HG02571 (cell line): Measurements from ENCODE around the gene SFTA2.
"Not testable (repeated sequence)": the region's sequence is repeated elsewhere in the genome, so short reads cannot be mapped to it uniquely, and the experiment has no call there.

ENCODE experiments used
- ATAC-seq: cut with Tn5 transposase; IDR thresholded peaks from one replicate; pipeline ENCODE4 v1.9.1; 2021; ENCODE audit warnings: mild to moderate bottlenecking, moderate library complexity; ENCODE audit not compliant: unreplicated experiment

The SFTA2 gene

GRCh38 chr6:30944051-30944450 is 12.1 kb upstream of the SFTA2 start:
- no peak for ATAC-seq

GRCh38 chr6:30942338-30943060 is 10.5 kb upstream of the SFTA2 start:
- no peak for ATAC-seq

- ATAC-seq: no peak
Measured at GRCh38 chr6:30940361-30940986, 8.5 kb upstream of the SFTA2 start, which contains the start of gene MUCL3. TSS of gene MUCL3 (plus strand) at chr6:30940973. CDS start at chr6:30941000, 27 bp downstream.

GRCh38 chr6:30939473-30939872 is 7.5 kb upstream of the SFTA2 start:
- no peak for ATAC-seq

- no peak for ATAC-seq
Measured at GRCh38 chr6:30938730-30939129, 6.8 kb upstream of the SFTA2 start.

GRCh38 chr6:30937265-30937664 is 5.3 kb upstream of the SFTA2 start:
- ATAC-seq: no peak

GRCh38 chr6:30935018-30935417 is 3.0 kb upstream of the SFTA2 start:
- ATAC-seq: no peak

GRCh38 chr6:30932665-30933365 is 845 bp upstream of the SFTA2 start:
- no peak for ATAC-seq

GRCh38 chr6:30931272-30931671 is 698 bp downstream of the SFTA2 start:
- no peak for ATAC-seq

- no peak for ATAC-seq
Measured at GRCh38 chr6:30930506-30930905, 1.5 kb downstream of the SFTA2 start.

GRCh38 chr6:30928677-30929076 is 3.3 kb downstream of the SFTA2 start:
- ATAC-seq: no peak

- not testable (repeated sequence) for ATAC-seq
Measured at GRCh38 chr6:30927080-30927479, 4.9 kb downstream of the SFTA2 start.

- ATAC-seq: no peak
Measured at GRCh38 chr6:30926644-30927043, 5.3 kb downstream of the SFTA2 start.

GRCh38 chr6:30924040-30924627 is 7.8 kb downstream of the SFTA2 start:
- ATAC-seq: not testable (repeated sequence)

GRCh38 chr6:30922447-30922852 is 9.5 kb downstream of the SFTA2 start:
- ATAC-seq: no peak

GRCh38 chr6:30918670-30919069 is 13.3 kb downstream of the SFTA2 start:
- no peak for ATAC-seq

- ATAC-seq: no peak
Measured at GRCh38 chr6:30917487-30917886, 14.5 kb downstream of the SFTA2 start.

GRCh38 chr6:30917041-30917440 is 14.9 kb downstream of the SFTA2 start:
- ATAC-seq: no peak

- no peak for ATAC-seq
Measured at GRCh38 chr6:30915591-30915946, 16.4 kb downstream of the SFTA2 start.

- ATAC-seq: no peak
Measured at GRCh38 chr6:30914854-30915590, 16.9 kb downstream of the SFTA2 start.
